GM12878 (cell line): ENCODE measurements around the gene DLD. TPM values are rescaled to one million over a fixed set of nuclear protein-coding genes. Genes with fewer than 3 reads are reported as not detected.

Experiments used
- ATAC-seq: fragments of 200-7000 bp; cut with Tn5 transposase; 3 replicates; pipeline ENCODE4 v1.9.1; 2020; ENCODE audit warnings: mild to moderate bottlenecking, moderate library complexity
- BruUV-seq: library from RNA; stranded (reverse); fragments of 400-500 nt; replicated peaks from 2 replicates; lab custom pipeline; 2021; lab: Mats Ljungman, UMichigan
- CTCF ChIA-PET: fragments of 300-600 bp; sonication (Branson Sonifier 250); formaldehyde crosslinking; extraction: SDS; loops from one replicate; lab custom pipeline; 2021; ENCODE audit warnings: inconsistent platforms; lab: Yijun Ruan, JAX
- POLR2A ChIA-PET: fragments of 350-600 bp; formaldehyde crosslinking; extraction: SDS; loops from one replicate; lab custom pipeline; 2021; ENCODE audit warnings: inconsistent platforms; lab: Charles Lee
- RAD21 ChIA-PET: fragments of 300-600 bp; sonication (Branson Sonifier 250); formaldehyde crosslinking; loops from one replicate; lab custom pipeline; 2023; ENCODE audit warnings: antibody characterized with exemption; ENCODE audit not compliant: unreplicated experiment; lab: Charles Lee
- SMC1A ChIA-PET: fragments of 300-600 bp; sonication (Branson Sonifier 250); formaldehyde crosslinking; loops from one replicate; lab custom pipeline; 2023; ENCODE audit not compliant: unreplicated experiment, uncharacterized antibody; lab: Charles Lee
- DNase-seq: peaks from one replicate; pipeline ENCODE4 v3.0.0-alpha.2; 2011; ENCODE audit warnings: low read depth, low spot score
- FAIRE-seq: peaks from 3 replicates; lab custom pipeline; 2011; peaks lifted over from hg19 to GRCh38; lab: Jason Lieb, UNC
- H2AFZ ChIP-seq: 2 replicates; pipeline ENCODE4 v1.6.0; 2011; ENCODE audit warnings: low read depth, low read length, control low read depth; ENCODE audit not compliant: control insufficient read depth
- H3K27ac ChIP-seq: 2 replicates; pipeline ENCODE4 v1.5.1; 2011; ENCODE audit warnings: control low read depth; ENCODE audit not compliant: control insufficient read depth, insufficient read depth
- H3K27me3 ChIP-seq, 2 experiments: replicated peaks in 1 of 2; 2 replicates each; pipeline versions ENCODE4 v1.6.0 to v1.6.1; 2011; ENCODE audit warnings: low read length in 1 of 2; ENCODE audit not compliant: control insufficient read depth in 2 of 2, insufficient read depth in 2 of 2
- H3K36me3 ChIP-seq, 2 experiments: 2 replicates each; pipeline ENCODE4 v1.5.1; 2011; ENCODE audit warnings: low read length in 1 of 2; ENCODE audit not compliant: control insufficient read depth in 2 of 2, insufficient read depth in 2 of 2
- H3K4me1 ChIP-seq: 2 replicates; pipeline ENCODE4 v1.6.1; 2011; ENCODE audit warnings: mild to moderate bottlenecking, low read length, moderate library complexity, mixed read lengths; ENCODE audit not compliant: control insufficient read depth, insufficient read depth
- H3K4me2 ChIP-seq: 2 replicates; pipeline ENCODE4 v1.6.0; 2011; ENCODE audit warnings: control low read depth; ENCODE audit not compliant: control insufficient read depth, insufficient read depth
- H3K4me3 ChIP-seq: fragments of 200-600 bp; sonication (generic); 2 replicates; pipeline ENCODE4 v1.5.1; 2016
- H3K79me2 ChIP-seq: 2 replicates; pipeline ENCODE4 v1.6.0; 2011; ENCODE audit warnings: low read length; ENCODE audit not compliant: control insufficient read depth, insufficient read depth
- H3K9ac ChIP-seq: 2 replicates; pipeline ENCODE4 v1.8.0; 2011; ENCODE audit warnings: low read length, control low read depth, mixed read lengths; ENCODE audit not compliant: control insufficient read depth, insufficient read depth
- H3K9me3 ChIP-seq: replicated peaks from 3 replicates; pipeline ENCODE4 v1.5.1; 2011; ENCODE audit warnings: mild to moderate bottlenecking, low read length; ENCODE audit not compliant: control insufficient read depth, insufficient read depth
- H4K20me1 ChIP-seq: 2 replicates; pipeline ENCODE4 v1.6.0; 2011; ENCODE audit not compliant: control insufficient read depth, insufficient read depth
- E4F1 ChIP-seq: fragments of 450-650 bp; IDR thresholded peaks from 2 replicates; pipeline ENCODE4 v1.6.1; 2018; ENCODE audit warnings: borderline replicate concordance, mild to moderate bottlenecking; ENCODE audit not compliant: partially characterized antibody
- NFIC ChIP-seq: IDR thresholded peaks from 2 replicates; pipeline ENCODE4 v1.6.1; 2012; ENCODE audit warnings: low read depth, mild to moderate bottlenecking, inconsistent platforms, low read length, moderate library complexity
- POLR2A ChIP-seq: IDR thresholded peaks from 2 replicates; pipeline ENCODE4 v1.6.1; 2011; ENCODE audit warnings: low read depth, mild to moderate bottlenecking, low read length
- POLR2AphosphoS5 ChIP-seq: IDR thresholded peaks from 2 replicates; pipeline ENCODE4 v1.6.1; 2011; ENCODE audit warnings: mild to moderate bottlenecking, low read length, inconsistent platforms
- WGBS: methylation state at CpG from one replicate; pipeline ENCODE4 v1.1.6; 2016; ENCODE audit warnings: low lambda C conversion rate; ENCODE audit not compliant: insufficient replicate concordance, insufficient coverage; ENCODE audit errors: missing lambda C conversion rate; 5-methylcytosine and 5-hydroxymethylcytosine counted together
- in situ Hi-C: fragments of 300-500 bp; cut with MboI; formaldehyde crosslinking; loops from 9 replicates; pipeline ENCODE4 v1.14.3; 2018; ENCODE audit warnings: mixed read lengths
- intact Hi-C: fragments of 100-400 bp; cut with micrococcal nuclease; formaldehyde crosslinking; loops from one replicate; pipeline ENCODE4 v1.14.2; 2022; ENCODE audit not compliant: unreplicated experiment
- polyA plus RNA-seq, 11 experiments: library from polyadenylated mRNA; depleted of rRNA in 4 of 11; unstranded in 6 of 11; stranded (reverse) in 5 of 11; fragments of >200 nt; fragmentation: Nextera tagmentation in 4 of 11; fragmentation: Illumina TruSeq in 1 of 11; extraction: Ambion mirVana in 4 of 11; extraction: Trizol in 1 of 11; gene quantifications; 1 replicate in 1 of 11; 2 replicates in 10 of 11; pipeline versions ENCODE4 v1.2.1 to v1.2.3, GENCODE V29; 2011 to 2016; ENCODE audit warnings: inconsistent platforms in 2 of 11, missing spikeins in 2 of 11, low read depth in 1 of 11
- total RNA-seq, 4 experiments: library from RNA; depleted of rRNA in 3 of 4; stranded (reverse); fragments of >200 nt in 3 of 4; fragmentation: Illumina TruSeq in 1 of 4; extraction: Trizol in 1 of 4; gene quantifications; 2 replicates each; pipeline versions ENCODE4 v1.2.1 to v1.2.3, GENCODE V29; 2013 to 2021

Gene DLD
- total and polyA plus RNA-seq, 10 of the 15 experiments (the other 5 are each of a cell fraction or from before 2014, with no cell fraction given): 62.7 to 314 (median 161) TPM

- WGBS: 86% methylated on average over 7 of the region's 7 CpGs
- ATAC-seq: no peak
- in situ Hi-C loops (no loop called here), intact Hi-C loops (no loop called here)
- ChIA-PET CTCF (no interaction called here), SMC1A (interaction anchor here (0.9 kb wide), 1 partner anchor 13 kb away, joined by 5 read pairs; no protein-coding TSS in a partner anchor), RAD21 (no interaction called here), POLR2A (no interaction called here)
- no peaks in the 10 kb centered on the region for H3K4me1 ChIP-seq
- no peaks in the 10 kb centered on the region for H4K20me1 ChIP-seq
- H3K4me3 ChIP-seq: no peak overlapping the region
- H2AFZ ChIP-seq: no peak overlapping the region
- no peaks in the 10 kb centered on the region for H3K79me2 ChIP-seq
- no peaks in the 10 kb centered on the region for H3K36me3 ChIP-seq
- H3K27me3 ChIP-seq: no peaks in the 10 kb centered on the region
- TF ChIP-seq POLR2AphosphoS5: no peak
- no peak for TF ChIP-seq POLR2A
- no peak for TF ChIP-seq NFIC
- no peak for TF ChIP-seq E4F1
- FAIRE-seq: no peak
- H3K9me3 ChIP-seq: no peaks in the 10 kb centered on the region
- H3K27ac ChIP-seq: no peak overlapping the region
- H3K4me2 ChIP-seq: no peak overlapping the region
- BruUV-seq: no TSS peak
- no peak overlapping the region for H3K9ac ChIP-seq
- no peak for DNase-seq
Measured at GRCh38 chr7:107948645-107949442, 57.9 kb downstream of the DLD start.
